B cell (primary cell): ENCODE results near the gene PTGR1.

Source experiments
- CTCF ChIP-seq: fragments of 200-600 bp; IDR thresholded peaks from one replicate; pipeline ENCODE4 v1.8.0; 2022; ENCODE audit warnings: antibody characterized with exemption, mild to moderate bottlenecking
- EZH2 ChIP-seq: IDR thresholded peaks from 2 replicates; pipeline ENCODE4 v1.6.1; 2012; ENCODE audit warnings: borderline replicate concordance, low read depth, mild to moderate bottlenecking, moderate library complexity, low read length; ENCODE audit not compliant: insufficient read depth, poor library complexity, severe bottlenecking

- TF ChIP-seq CTCF, result no peak
- TF ChIP-seq EZH2, result no peak
Observed at GRCh38 chr9:111634860-111635259, 35.4 kb upstream of the PTGR1 start.
